GM19438 (cell line): ENCODE results near the gene EXOC1.
"Not testable (repeated sequence)": the region's sequence is repeated elsewhere in the genome, so short reads cannot be mapped to it uniquely, and the experiment has no call there.

Experiments used
- ATAC-seq: cut with Tn5 transposase; IDR thresholded peaks from one replicate; pipeline ENCODE4 v1.9.1; 2021; ENCODE audit warnings: low read depth; ENCODE audit not compliant: unreplicated experiment

Gene EXOC1, protein sequence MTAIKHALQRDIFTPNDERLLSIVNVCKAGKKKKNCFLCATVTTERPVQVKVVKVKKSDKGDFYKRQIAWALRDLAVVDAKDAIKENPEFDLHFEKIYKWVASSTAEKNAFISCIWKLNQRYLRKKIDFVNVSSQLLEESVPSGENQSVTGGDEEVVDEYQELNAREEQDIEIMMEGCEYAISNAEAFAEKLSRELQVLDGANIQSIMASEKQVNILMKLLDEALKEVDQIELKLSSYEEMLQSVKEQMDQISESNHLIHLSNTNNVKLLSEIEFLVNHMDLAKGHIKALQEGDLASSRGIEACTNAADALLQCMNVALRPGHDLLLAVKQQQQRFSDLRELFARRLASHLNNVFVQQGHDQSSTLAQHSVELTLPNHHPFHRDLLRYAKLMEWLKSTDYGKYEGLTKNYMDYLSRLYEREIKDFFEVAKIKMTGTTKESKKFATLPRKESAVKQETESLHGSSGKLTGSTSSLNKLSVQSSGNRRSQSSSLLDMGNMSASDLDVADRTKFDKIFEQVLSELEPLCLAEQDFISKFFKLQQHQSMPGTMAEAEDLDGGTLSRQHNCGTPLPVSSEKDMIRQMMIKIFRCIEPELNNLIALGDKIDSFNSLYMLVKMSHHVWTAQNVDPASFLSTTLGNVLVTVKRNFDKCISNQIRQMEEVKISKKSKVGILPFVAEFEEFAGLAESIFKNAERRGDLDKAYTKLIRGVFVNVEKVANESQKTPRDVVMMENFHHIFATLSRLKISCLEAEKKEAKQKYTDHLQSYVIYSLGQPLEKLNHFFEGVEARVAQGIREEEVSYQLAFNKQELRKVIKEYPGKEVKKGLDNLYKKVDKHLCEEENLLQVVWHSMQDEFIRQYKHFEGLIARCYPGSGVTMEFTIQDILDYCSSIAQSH

DNA sequence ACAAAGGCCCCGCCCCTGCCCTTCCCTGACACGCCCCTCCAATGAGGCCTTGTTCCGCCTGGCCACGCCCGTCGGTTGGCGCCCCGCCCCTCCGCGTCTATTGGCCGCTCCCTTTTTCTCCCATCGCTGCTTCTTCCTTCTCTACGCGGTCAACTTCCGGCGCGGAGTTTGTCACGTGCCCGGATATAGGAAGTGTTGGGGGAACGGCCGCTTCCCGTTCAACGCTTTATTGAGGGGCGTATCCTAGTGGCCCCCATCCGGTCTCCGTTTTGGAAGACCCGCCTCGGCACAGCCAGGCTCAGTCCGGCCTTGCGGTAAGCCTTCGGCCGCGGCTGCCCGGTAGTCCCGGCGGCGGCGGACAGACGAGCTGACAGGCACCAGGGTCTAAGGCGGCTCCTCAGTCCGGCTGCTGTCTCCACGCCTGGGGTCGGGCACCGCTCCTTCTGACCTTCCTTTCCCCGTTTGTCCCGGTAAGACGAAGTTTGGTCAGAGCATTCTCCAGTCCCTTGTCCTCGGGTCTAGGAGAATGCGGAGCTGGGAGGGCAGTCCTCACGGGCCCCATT is at the start of gene EXOC1:
Gene EXOC1 (plus strand): TSS at position 165 of the 563 bp plus-strand sequence. CDS start 4,676 bp downstream, outside the sequence.
- ATAC-seq: peak; percentile 98

DNA sequence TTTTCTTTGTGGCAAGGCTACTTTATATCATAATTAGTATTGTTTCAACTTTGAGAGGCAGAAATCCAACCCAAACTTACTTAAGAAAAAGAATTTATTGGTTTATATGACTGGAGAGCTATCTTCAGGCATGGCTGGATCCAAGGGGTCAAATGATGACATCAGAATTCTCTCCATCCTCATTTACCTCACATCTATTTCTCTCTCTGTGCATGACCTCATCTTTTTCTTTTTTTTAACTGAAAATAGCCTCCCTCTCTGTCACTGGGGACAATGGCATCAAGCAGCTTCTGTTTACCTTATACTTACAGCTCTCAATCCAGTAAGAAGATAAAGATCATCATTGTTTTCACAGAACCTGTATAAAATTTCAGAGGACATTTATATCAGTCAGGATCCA is 45.9 kb upstream of the EXOC1 start:
- ATAC-seq: no peak

DNA sequence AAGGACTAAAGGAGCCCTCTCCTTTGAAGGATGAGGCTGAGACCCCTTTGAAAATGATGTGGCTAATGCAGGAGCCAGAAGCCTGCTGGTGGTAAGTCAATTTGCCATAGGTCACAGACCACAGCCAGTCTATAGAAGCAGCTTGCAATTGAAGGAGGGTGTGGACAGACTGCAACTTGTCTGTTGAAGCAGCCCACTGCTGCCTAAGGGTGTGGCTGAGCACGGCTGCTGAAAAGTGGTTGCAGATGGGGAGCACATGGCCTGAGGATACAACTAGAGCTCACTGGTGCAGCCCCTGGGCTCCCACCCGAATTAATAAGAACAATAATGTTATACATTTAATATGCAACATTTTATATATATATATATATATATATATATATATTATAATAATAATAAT is 45.3 kb upstream of the EXOC1 start:
- ATAC-seq: no peak

DNA sequence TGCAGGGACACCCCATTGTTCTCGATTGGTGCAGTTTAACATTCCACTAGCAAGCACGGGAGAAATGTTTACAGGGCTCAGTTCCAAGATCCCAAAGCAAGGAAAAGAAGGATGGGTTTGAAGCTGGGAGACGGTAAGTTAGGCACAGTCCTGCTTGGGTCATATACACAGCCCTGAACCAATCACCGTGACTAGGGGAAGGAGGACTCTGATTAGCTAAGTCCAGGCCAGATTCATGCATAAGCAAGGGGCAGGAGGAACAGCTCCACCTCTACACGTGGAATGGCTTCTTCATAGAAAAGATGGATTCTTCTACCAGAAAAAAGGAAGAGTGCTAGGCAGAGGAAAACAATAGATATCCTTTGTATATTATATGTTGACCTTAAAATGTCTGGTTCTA is 44.8 kb upstream of the EXOC1 start:
- no peak for ATAC-seq

DNA sequence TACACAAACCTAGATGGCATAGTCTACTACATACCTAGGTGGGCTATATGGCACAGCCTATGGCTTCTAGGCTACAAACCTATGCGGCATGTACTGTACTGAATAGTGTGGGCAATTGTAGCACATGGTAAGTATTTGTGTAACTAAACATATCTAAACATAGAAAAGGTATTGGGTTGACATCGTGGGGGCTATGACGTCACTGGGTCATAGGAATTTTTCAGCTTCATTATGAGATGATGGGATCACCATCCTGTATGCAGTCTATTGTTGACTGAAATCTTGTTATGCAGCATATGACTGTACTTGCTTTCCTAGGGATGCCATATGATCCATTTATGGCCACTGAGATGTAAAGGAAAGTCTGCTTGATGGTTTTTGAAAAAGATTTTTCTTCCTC is 35.8 kb upstream of the EXOC1 start:
- ATAC-seq: no peak

DNA sequence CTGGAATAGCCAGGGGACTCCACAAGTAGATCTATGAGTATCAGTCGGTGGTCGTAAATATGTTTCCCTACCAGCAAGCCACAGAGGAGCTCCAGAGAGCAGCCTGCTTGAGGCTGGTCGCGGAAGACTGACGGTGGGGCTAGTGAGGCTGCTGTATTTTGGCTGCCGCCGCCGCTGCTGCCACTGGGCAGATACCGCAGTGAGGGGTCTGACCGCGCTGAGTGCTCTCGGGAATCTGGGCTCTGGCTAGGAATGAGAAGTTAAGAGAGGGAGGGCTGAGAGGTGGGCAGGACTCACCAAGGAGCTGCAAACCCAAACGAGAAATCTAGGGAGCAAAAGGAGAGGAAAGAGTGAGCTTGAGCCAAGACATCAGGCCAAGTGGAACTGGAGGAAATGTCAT is 33.8 kb upstream of the EXOC1 start, which contains the start of gene EXOC1L:
Gene EXOC1L (plus strand): TSS at position 157 of the 400 bp plus-strand sequence. CDS start 237 bp downstream, at position 394.
- no peak for ATAC-seq

DNA sequence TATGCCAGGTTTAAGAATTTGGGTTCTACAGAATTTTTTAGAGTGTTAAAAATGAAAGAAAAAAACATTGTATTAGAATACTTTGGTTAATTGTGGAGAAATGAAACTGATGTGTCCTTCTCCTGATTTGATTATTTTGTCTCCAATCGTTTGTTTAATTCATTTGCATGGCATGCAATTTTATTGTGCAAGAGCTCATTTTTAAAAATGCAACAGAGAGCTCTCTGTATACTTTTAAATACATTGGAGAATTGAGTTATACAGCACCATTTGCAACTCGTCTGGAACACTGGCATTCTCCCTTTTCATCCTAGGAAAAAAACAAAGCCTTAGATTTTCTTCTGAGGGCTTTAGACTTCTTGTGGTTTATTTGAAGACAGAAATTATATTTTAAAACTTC is 33.2 kb upstream of the EXOC1 start:
- no peak for ATAC-seq

DNA sequence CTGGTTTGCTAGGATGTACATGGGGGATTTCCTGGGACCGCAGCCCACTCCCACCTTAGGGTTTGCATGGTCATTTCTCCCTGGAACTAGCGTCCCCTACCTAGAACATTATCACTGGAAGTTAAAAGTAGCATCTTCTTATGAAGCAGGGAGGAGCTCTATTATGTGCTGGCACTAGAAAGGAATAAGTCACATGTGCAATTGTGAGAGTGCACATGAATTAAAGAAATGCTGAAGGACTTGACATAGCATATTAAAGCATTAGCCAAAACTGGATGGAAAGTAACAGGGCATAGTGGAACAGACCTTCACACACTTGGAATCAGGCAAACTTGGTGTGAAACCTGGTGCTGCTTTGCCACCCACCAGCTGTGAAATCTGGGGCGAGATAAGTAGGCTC is 31.1 kb upstream of the EXOC1 start:
- ATAC-seq: no peak

DNA sequence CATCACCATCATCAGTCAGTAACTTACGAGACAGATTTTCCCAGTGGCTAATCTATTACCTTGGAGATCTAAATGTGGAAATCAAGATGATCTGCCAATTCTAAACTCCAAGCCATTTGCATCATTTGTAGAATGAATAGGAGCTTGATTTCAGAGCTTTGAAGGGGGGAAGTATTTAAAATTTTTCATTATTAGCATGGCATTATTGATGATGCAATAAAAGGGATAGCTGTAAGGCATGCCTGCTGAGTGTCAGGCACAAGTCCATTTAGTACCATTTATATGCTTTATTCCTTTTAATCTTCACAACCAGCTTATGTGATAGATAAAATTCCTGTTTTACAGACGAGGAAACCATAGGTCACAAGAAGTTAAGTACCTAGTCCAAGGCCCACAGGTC is 28.6 kb upstream of the EXOC1 start:
- ATAC-seq: no peak

DNA sequence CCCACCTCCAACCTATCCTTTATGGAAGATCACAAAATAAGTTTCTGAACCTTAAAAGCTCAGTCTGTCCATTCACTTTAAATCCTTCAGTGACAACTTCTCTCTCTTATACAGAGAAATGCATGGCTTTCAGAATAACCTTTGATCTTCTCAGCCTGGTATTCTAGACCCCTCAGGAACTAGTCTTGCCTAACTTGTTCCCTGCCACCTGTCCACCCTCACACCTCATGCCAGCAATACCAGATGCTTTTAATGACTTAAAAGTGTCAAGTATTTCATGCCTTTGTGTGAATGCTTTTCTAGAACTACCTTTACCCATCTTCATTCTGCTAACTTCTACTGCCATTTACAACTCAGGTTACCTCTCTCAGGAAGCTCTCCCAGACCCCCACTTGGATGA is 26.5 kb upstream of the EXOC1 start:
- no peak for ATAC-seq

DNA sequence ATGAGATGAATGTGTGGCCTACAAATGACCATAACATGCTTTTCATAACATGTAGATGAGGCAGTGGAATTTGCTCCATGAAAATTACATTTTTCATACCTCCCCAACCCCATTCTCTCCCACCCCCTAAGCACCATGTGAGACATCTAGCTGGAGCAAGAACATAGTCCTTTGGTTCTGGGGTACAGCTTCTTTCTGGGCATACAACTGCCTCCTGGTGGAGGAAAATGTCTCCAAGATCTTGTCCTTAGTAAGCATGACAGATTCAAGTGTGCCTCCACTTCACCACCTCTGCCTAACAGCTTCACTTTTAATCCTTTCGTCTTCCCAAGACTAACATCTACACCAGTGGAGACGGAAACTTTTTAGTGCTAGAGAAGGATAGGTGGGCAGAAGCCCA is 25.9 kb upstream of the EXOC1 start:
- no peak for ATAC-seq

DNA sequence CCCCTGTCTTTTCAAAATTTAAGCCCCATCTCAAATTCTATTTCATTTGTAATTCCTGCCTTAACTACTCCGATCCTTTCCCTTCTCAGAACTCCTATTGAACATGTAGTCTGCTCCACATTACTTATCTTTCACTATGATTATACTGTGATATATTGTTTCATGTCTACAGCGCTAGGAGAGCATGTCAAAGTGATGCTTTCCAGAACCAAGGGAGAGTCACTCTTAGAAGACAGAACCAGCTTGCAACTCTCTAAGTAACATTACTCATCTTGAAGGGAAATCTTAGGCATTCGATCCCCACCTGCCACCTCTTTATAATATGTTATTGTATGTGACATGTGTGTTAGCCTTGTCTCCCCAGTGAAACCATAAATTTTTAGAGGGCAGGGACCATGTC is 23.4 kb upstream of the EXOC1 start:
- no peak for ATAC-seq

DNA sequence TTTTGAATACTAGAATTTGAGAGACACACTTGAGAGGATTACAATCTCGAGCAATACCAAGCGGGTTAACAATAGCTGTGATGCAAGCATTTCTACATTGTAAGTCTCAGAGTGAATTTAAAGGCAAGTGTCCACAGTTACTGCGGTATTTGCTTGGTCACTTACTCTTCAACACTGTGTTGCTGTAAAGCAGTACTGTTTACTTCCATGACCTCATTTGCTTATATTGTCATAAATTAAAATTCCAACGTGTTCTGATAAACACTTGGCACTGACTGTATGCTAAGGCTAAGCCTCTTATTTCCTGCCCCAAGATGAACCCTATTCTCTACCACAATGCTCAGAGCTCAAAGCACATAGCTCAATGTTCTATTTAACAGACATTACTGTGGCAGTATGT is 22.7 kb upstream of the EXOC1 start:
- no peak for ATAC-seq

DNA sequence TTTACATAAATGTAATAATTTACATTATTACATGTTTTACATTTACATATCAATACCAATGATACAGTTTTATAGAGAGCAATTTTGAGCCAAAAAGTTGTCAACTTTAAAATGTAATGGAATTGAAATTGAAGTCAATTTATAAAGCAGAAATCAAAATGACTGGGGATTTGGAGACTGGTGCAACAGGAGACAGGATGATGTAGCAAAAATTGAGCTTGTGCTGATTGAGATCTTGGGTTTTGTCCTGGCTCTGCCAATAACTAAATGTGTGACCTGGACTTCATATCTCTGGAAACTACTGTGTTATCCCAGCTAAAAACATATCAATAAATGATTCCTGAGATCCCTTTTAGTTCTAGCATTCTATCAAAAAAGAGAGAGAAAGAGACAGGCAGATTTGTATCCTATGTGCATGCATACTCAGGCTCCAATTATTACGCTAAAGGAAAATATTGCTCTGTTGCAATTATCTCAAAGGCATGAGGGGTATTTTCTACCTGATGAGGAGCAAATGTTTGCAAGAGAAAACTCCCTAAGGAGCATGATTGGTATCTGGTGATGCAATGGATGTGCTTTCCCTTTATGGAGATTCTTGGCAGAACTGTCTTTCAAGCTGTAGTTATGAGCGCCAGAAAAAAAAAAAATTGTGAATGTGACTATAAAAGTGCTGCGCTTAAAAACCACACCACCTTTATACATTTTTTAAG is 19.2 kb upstream of the EXOC1 start:
- ATAC-seq: no peak

DNA sequence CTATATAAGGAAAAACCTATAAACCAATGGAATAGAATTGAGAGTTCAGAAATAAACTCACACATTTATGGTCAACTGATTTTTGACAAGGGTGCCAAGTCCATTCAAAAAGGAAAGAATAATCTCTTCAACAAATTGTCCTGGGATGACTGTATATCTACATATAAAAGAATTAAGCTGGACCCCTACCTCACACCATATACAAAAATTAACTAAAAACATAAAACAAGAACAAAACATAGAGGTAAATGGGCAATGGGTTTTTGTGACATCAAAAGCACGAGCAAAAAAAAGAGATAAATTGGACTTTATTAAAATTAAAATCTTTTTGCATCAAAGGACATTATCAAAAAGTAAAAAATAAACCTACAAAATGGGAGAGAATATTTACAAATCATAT is 15.5 kb upstream of the EXOC1 start:
- no peak for ATAC-seq

DNA sequence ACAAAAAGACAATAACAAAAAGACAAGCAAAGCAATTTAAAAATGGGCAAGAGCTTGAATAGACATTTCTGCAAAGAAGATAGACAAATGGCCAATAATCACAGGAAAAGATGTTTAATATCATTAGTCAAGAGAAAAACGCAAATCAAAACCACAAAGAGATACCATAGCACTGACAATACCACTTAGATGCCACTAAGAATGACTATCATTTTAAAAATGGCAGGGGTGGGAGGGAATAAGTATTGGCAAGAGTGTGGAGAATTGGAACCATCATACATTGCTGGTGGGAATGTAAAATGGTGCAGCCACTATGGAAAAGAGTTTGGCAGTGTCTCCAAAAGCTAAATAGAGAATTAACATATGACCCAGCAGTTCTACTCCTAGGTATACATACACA is 15.1 kb upstream of the EXOC1 start:
- ATAC-seq: no peak

DNA sequence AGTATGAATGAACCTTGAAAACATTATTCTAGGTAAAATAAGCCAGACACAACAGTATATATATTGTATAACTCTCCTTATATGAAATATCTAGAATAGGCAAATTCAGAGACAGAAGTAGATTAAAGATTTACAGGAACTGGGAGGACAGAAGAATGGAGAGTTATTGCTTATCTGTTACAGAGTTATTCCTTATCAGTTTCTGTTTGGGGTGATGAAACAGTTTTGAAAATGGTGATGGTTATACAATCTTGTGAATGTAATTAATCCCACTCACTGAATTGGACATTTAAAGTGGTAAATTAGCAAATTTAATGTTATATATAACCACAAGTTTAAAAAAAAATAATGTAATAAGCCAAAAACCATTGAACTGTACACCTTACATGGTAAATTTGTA is 14.5 kb upstream of the EXOC1 start:
- no peak for ATAC-seq

DNA sequence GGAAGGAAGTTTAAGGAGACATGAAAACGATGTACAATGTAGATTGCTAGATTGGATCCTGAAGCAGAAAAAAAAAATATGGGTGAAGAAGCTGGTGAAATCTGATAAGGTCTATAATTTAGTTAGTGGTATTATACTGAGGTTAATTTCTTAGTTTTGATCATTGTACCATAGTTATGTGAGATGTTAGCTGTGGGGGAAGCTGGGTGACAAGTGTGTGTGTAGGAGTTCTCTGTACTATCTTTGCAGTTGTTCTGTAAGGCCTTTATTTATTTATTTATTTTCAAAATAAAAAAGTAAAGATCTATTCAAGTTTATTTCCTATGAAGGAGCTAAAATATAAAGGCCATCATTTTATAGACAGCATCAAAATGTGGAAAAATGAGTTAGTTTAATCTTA is 12.5 kb upstream of the EXOC1 start:
- ATAC-seq: no peak

DNA sequence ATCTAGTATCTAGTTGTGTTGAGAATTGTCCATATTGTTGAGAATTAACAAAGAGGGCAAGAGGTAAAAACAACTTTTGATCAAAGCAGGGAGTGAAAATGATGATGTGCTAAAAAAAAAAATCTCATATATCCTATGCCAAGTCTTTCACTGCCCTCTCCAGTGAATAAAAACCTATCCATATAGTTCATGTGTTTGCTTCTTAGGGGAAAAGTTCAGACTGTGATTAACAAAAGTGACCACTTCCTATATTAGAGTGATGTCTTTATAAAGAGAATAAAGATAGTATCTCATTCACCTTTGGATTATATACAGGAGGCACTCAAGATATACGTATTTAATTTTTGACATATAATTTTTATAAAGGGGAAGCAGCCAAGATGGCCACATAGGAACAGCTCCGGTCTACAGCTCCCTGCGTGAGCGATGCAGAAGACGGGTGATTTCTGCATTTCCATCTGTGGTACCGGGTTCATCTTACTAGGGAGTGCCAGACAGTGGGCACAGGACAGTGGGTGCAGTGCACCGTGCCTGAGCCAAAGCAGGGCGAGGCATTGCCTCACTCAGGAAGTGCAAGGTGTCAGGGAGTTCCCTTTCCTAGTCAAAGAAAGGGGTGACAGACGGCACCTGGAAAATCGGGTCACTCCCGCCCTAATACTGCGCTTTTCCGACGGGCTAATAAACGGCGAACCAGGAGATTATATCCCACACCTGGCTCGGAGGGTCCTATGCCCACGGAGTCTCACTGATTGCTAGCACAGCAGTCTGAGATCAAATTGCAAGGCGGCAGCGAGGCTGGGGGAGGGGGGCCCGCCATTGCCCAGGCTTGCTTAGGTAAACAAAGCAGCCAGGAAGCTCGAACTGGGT is 11.8 kb upstream of the EXOC1 start:
- ATAC-seq: not testable (repeated sequence)

DNA sequence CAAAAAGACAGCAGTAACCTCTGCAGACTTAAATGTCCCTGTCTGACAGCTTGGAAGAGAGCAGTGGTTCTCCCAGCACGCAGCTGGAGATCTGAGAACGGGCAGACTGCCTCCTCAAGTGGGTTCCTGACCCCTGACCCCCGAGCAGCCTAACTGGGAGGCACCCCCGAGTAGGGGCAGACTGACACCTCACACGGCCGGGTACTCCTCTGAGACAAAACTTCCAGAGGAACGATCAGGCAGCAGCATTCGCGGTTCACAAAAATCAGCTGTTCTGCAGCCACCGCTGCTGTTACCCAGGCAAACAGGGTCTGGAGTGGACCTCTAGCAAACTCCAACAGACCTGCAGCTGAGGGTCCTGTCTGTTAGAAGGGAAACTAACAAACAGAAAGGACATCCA is 11.1 kb upstream of the EXOC1 start:
- not testable (repeated sequence) for ATAC-seq
